OCI-LY1 (cell line): ENCODE results near the gene NELL1.

Experiments used
- H2AFZ ChIP-seq: fragments of 200-600 bp; sonication (generic), shearing (Covaris generic); 2 replicates; pipeline ENCODE4 v1.6.0; 2014; ENCODE audit warnings: antibody characterized with exemption, mild to moderate bottlenecking, low read length
- H3F3A ChIP-seq: fragments of 200-600 bp; sonication (generic), shearing (Covaris generic); 2 replicates; pipeline ENCODE4 v1.6.0; 2014; ENCODE audit warnings: mild to moderate bottlenecking, antibody characterized with exemption, low read length, moderate library complexity; ENCODE audit not compliant: insufficient read depth
- H3K27ac ChIP-seq: fragments of 200-600 bp; sonication (generic); 2 replicates; pipeline ENCODE4 v1.5.1; 2014; ENCODE audit warnings: low read length, mixed run types, mild to moderate bottlenecking, low read depth; ENCODE audit not compliant: poor library complexity, severe bottlenecking
- H3K27me3 ChIP-seq: fragments of 200-600 bp; sonication (generic); 2 replicates; pipeline ENCODE4 v1.6.0; 2014; ENCODE audit warnings: antibody characterized with exemption, mild to moderate bottlenecking, low read length, moderate library complexity; ENCODE audit not compliant: insufficient read depth
- H3K36me3 ChIP-seq: fragments of 200-600 bp; sonication (generic); 2 replicates; pipeline ENCODE4 v1.6.1; 2014; ENCODE audit warnings: mild to moderate bottlenecking, antibody characterized with exemption, low read length, moderate library complexity, mixed read lengths; ENCODE audit not compliant: insufficient read depth
- H3K4me1 ChIP-seq: fragments of 200-600 bp; sonication (generic); 2 replicates; pipeline ENCODE4 v1.5.1; 2014; ENCODE audit warnings: mild to moderate bottlenecking, low read length, moderate library complexity; ENCODE audit not compliant: insufficient read depth, severe bottlenecking
- H3K4me2 ChIP-seq: fragments of 200-600 bp; sonication (generic), shearing (Covaris generic); 2 replicates; pipeline ENCODE4 v1.6.1; 2014; ENCODE audit warnings: low read length
- H3K4me3 ChIP-seq: fragments of 200-600 bp; sonication (generic); 2 replicates; pipeline ENCODE4 v1.5.1; 2014; ENCODE audit warnings: low read length, low read depth, mild to moderate bottlenecking, mixed read lengths; ENCODE audit not compliant: poor library complexity, severe bottlenecking
- H3K79me2 ChIP-seq: fragments of 200-600 bp; shearing (Covaris generic); 2 replicates; pipeline ENCODE4 v1.6.1; 2016; ENCODE audit warnings: mixed run types, low read length, mixed read lengths; ENCODE audit not compliant: insufficient read depth
- H3K9ac ChIP-seq: fragments of 200-600 bp; sonication (generic), shearing (Covaris generic); 2 replicates; pipeline ENCODE4 v1.6.1; 2014; ENCODE audit warnings: mild to moderate bottlenecking, low read length, mixed read lengths
- H3K9me2 ChIP-seq: fragments of 200-600 bp; sonication (generic), shearing (Covaris generic); 2 replicates; pipeline ENCODE4 v1.6.1; 2014; ENCODE audit warnings: low read depth, mild to moderate bottlenecking, low read length, mixed read lengths
- H3K9me3 ChIP-seq: fragments of 200-600 bp; shearing (Covaris generic); 2 replicates; pipeline ENCODE4 v1.6.1; 2014; ENCODE audit warnings: low read length, mixed read lengths
- H4K20me1 ChIP-seq: fragments of 200-600 bp; sonication (generic), shearing (Covaris generic); 2 replicates; pipeline ENCODE4 v1.6.0; 2016; ENCODE audit warnings: mild to moderate bottlenecking, low read length; ENCODE audit not compliant: insufficient read depth
- CTCF ChIP-seq: fragments of 200-600 bp; sonication (generic), shearing (Covaris generic); IDR thresholded peaks from 2 replicates; pipeline ENCODE4 v1.5.1; 2017; ENCODE audit warnings: mild to moderate bottlenecking, antibody characterized with exemption, low read length, moderate library complexity, mixed read lengths
- EZH2 ChIP-seq: fragments of 200-600 bp; sonication (generic), shearing (Covaris generic); IDR thresholded peaks from 2 replicates; pipeline ENCODE4 v1.8.0; 2017; ENCODE audit warnings: borderline replicate concordance, mixed run types, mild to moderate bottlenecking, antibody characterized with exemption, low read length, moderate library complexity, mixed read lengths

Gene NELL1

GRCh38 chr11:21037850-21038249, 368.5 kb downstream of the NELL1 start:
- no peaks in the 10 kb centered on the region for H3K27me3 ChIP-seq
- H3K9ac ChIP-seq: no peak overlapping the region
- TF ChIP-seq CTCF: no peak
- no peaks in the 10 kb centered on the region for H3K4me1 ChIP-seq
- H3K36me3 ChIP-seq: no peaks in the 10 kb centered on the region
- H3K4me3 ChIP-seq: no peak overlapping the region
- no peak overlapping the region for H3K27ac ChIP-seq
- no peaks in the 10 kb centered on the region for H3K79me2 ChIP-seq
- H2AFZ ChIP-seq: no peak overlapping the region
- H3F3A ChIP-seq: no peaks in the 10 kb centered on the region
- H3K9me2 ChIP-seq: no peaks in the 10 kb centered on the region
- no peaks in the 10 kb centered on the region for H4K20me1 ChIP-seq
- H3K4me2 ChIP-seq: no peak overlapping the region
- H3K9me3 ChIP-seq: no peaks in the 10 kb centered on the region

GRCh38 chr11:21038801-21039200, 369.4 kb downstream of the NELL1 start:
- no peaks in the 10 kb centered on the region for H3K27me3 ChIP-seq
- H3K79me2 ChIP-seq: no peaks in the 10 kb centered on the region
- H3K4me3 ChIP-seq: no peak overlapping the region
- no peak overlapping the region for H3K4me2 ChIP-seq
- H3K9me2 ChIP-seq: no peaks in the 10 kb centered on the region
- H3K36me3 ChIP-seq: no peaks in the 10 kb centered on the region
- no peaks in the 10 kb centered on the region for H3K4me1 ChIP-seq
- no peaks in the 10 kb centered on the region for H3F3A ChIP-seq
- no peak overlapping the region for H2AFZ ChIP-seq
- no peaks in the 10 kb centered on the region for H4K20me1 ChIP-seq
- TF ChIP-seq CTCF (no peak), EZH2 (no peak)
- H3K9ac ChIP-seq: no peak overlapping the region
- H3K9me3 ChIP-seq: no peaks in the 10 kb centered on the region
- no peak overlapping the region for H3K27ac ChIP-seq

- Histone ChIP-seq H3K79me2 (no peaks in the 10 kb centered on the region), H3K9ac (no peak overlapping the region), H3K9me2 (no peaks in the 10 kb centered on the region), H4K20me1 (no peaks in the 10 kb centered on the region), H3K36me3 (no peaks in the 10 kb centered on the region), H3K4me2 (no peak overlapping the region), H3K4me3 (no peak overlapping the region), H2AFZ (no peak overlapping the region), H3K4me1 (no peaks in the 10 kb centered on the region), H3K27me3 (no peaks in the 10 kb centered on the region), H3K27ac (no peak overlapping the region), H3K9me3 (no peaks in the 10 kb centered on the region), H3F3A (no peaks in the 10 kb centered on the region)
- TF ChIP-seq EZH2: no peak
- no peak for TF ChIP-seq CTCF
These were observed 371.2 kb downstream of the NELL1 start for GRCh38 chr11:21040630-21041029.
